NT2/D1 (cell line): ENCODE results near the gene POMC.

Experiments
- YY1 ChIP-seq: IDR thresholded peaks from 2 replicates; pipeline ENCODE4 v1.6.1; 2011; ENCODE audit not compliant: insufficient read length, insufficient read depth
- ZNF274 ChIP-seq: IDR thresholded peaks from 2 replicates; pipeline ENCODE4 v1.6.1; 2011; ENCODE audit warnings: mild to moderate bottlenecking, low read depth, low read length

- TF ChIP-seq YY1: no peak
- TF ChIP-seq ZNF274: no peak
Observed at GRCh38 chr2:25123682-25124081, 44.7 kb downstream of the POMC start.
